Mesenchymal stem cell (in vitro differentiated cells and primary cell): ENCODE measurements around the gene GPR152.

Experiments
- DNase-seq: peaks from one replicate; pipeline ENCODE4 v3.0.0-alpha.2; 2013
- H2AFZ ChIP-seq: one replicate; pipeline ENCODE4 v1.6.1; 2013; ENCODE audit warnings: low read depth, mild to moderate bottlenecking, control low read depth, inconsistent platforms, low read length, moderate library complexity
- H2AK5ac ChIP-seq: 2 replicates; pipeline ENCODE4 v1.6.1; 2013; ENCODE audit warnings: low read length, moderate library complexity, mild to moderate bottlenecking, inconsistent platforms; ENCODE audit not compliant: severe bottlenecking
- H2BK120ac ChIP-seq: one replicate; pipeline ENCODE4 v1.6.1; 2013; ENCODE audit warnings: low read depth, mild to moderate bottlenecking, inconsistent platforms, low read length, moderate library complexity
- H2BK12ac ChIP-seq, 2 experiments: one replicate each; pipeline ENCODE4 v1.6.1; 2013; ENCODE audit warnings: inconsistent platforms in 2 of 2, low read length in 2 of 2, mild to moderate bottlenecking in 2 of 2, moderate library complexity in 2 of 2, control low read depth in 1 of 2
- H2BK15ac ChIP-seq: one replicate; pipeline ENCODE4 v1.6.1; 2013; ENCODE audit warnings: mild to moderate bottlenecking, low read depth, inconsistent platforms; ENCODE audit not compliant: poor library complexity, severe bottlenecking
- H2BK5ac ChIP-seq: 2 replicates; pipeline ENCODE4 v1.6.1; 2013; ENCODE audit warnings: low read depth, mild to moderate bottlenecking, low read length, control low read depth, inconsistent platforms; ENCODE audit not compliant: poor library complexity, severe bottlenecking
- H3K14ac ChIP-seq, 2 experiments: one replicate each; pipeline ENCODE4 v1.6.1; 2013; ENCODE audit warnings: inconsistent platforms in 2 of 2, low read length in 2 of 2, control low read depth in 1 of 2, mild to moderate bottlenecking in 1 of 2, moderate library complexity in 1 of 2
- H3K18ac ChIP-seq, 2 experiments: one replicate each; pipeline ENCODE4 v1.6.1; 2013; ENCODE audit warnings: inconsistent platforms in 2 of 2, low read length in 2 of 2, control low read depth in 1 of 2, low read depth in 1 of 2, mild to moderate bottlenecking in 1 of 2
- H3K23ac ChIP-seq, 2 experiments: one replicate each; pipeline ENCODE4 v1.6.1; 2013; ENCODE audit warnings: inconsistent platforms in 2 of 2, low read length in 2 of 2, mild to moderate bottlenecking in 2 of 2, moderate library complexity in 2 of 2, control low read depth in 1 of 2
- H3K27ac ChIP-seq: 2 replicates; pipeline ENCODE4 v1.5.1; 2013; ENCODE audit warnings: mild to moderate bottlenecking, moderate library complexity, low read length, control low read depth, inconsistent platforms; ENCODE audit not compliant: poor library complexity, severe bottlenecking
- H3K27me3 ChIP-seq, 2 experiments: 2 replicates each; pipeline versions ENCODE4 v1.6.1 to v1.7.0; 2013; ENCODE audit warnings: low read length in 2 of 2, mild to moderate bottlenecking in 2 of 2, moderate library complexity in 2 of 2, control low read depth in 1 of 2, inconsistent platforms in 1 of 2; ENCODE audit not compliant: control insufficient read depth in 1 of 2, insufficient read depth in 1 of 2
- H3K36me3 ChIP-seq, 2 experiments: 2 replicates each; pipeline versions ENCODE4 v1.6.1 to v1.7.0; 2013; ENCODE audit warnings: low read length in 2 of 2, control low read depth in 1 of 2, inconsistent platforms in 1 of 2, low read depth in 1 of 2, mild to moderate bottlenecking in 1 of 2; ENCODE audit not compliant: insufficient read depth in 2 of 2, control insufficient read depth in 1 of 2
- H3K4ac ChIP-seq, 2 experiments: one replicate each; pipeline ENCODE4 v1.6.1; 2013; ENCODE audit warnings: inconsistent platforms in 2 of 2, low read length in 2 of 2, mild to moderate bottlenecking in 2 of 2, moderate library complexity in 2 of 2, control low read depth in 1 of 2, low read depth in 1 of 2
- H3K4me1 ChIP-seq: 2 replicates; pipeline ENCODE4 v1.6.1; 2013; ENCODE audit warnings: low read depth, low read length, control low read depth; ENCODE audit not compliant: control insufficient read depth, insufficient read depth
- H3K4me2 ChIP-seq: 2 replicates; pipeline ENCODE4 v1.6.1; 2013; ENCODE audit warnings: low read length, mild to moderate bottlenecking, inconsistent platforms; ENCODE audit not compliant: poor library complexity, severe bottlenecking
- H3K4me3 ChIP-seq, 2 experiments: 2 replicates each; pipeline versions ENCODE4 v1.5.1 to v1.7.0; 2013; ENCODE audit warnings: low read length in 2 of 2, mild to moderate bottlenecking in 2 of 2, control low read depth in 1 of 2, low read depth in 1 of 2; ENCODE audit not compliant: insufficient read depth in 1 of 2
- H3K79me1 ChIP-seq: replicated peaks from 2 replicates; pipeline ENCODE4 v1.6.1; 2013; ENCODE audit warnings: mild to moderate bottlenecking, control low read depth, low read length, inconsistent platforms; ENCODE audit not compliant: poor library complexity, severe bottlenecking
- H3K9ac ChIP-seq: 2 replicates; pipeline ENCODE4 v1.7.0; 2013; ENCODE audit warnings: mild to moderate bottlenecking, low read length, moderate library complexity
- H3K9me3 ChIP-seq: 2 replicates; pipeline ENCODE4 v1.7.0; 2013; ENCODE audit warnings: mild to moderate bottlenecking, low read length; ENCODE audit not compliant: control insufficient read depth
- H4K8ac ChIP-seq: one replicate; pipeline ENCODE4 v1.6.1; 2013; ENCODE audit warnings: inconsistent platforms, mild to moderate bottlenecking, low read length, moderate library complexity
- H4K91ac ChIP-seq: one replicate; pipeline ENCODE4 v1.6.1; 2013; ENCODE audit warnings: mild to moderate bottlenecking, low read length, inconsistent platforms
- WGBS: methylation state at CpG from one replicate; pipeline ENCODE4 v1.1.7; 2013; ENCODE audit warnings: mixed read lengths; 5-methylcytosine and 5-hydroxymethylcytosine counted together

GPR152 gene

GRCh38 chr11:67412495-67413179, 39.9 kb downstream of the GPR152 start:
- Histone ChIP-seq H3K36me3 (no peaks in the 10 kb centered on the region), H2BK5ac (no peak overlapping the region), H3K27ac (no peak overlapping the region), H3K79me1 (no peaks in the 10 kb centered on the region), H3K4me3 (no peak overlapping the region), H3K18ac (no peak overlapping the region), H2BK120ac (no peak overlapping the region), H4K91ac (no peak overlapping the region), H3K23ac (no peak overlapping the region), H3K9me3 (no peaks in the 10 kb centered on the region), H3K4me1 (peaks cover 21% of the 10 kb centered on the region), H2AFZ (no peak overlapping the region), H2AK5ac (no peak overlapping the region), H2BK15ac (no peak overlapping the region), H4K8ac (peak overlapping the region; percentile 12), H3K14ac (no peak overlapping the region), H3K4me2 (no peak overlapping the region), H3K9ac (no peak overlapping the region), H3K4ac (no peak overlapping the region), H2BK12ac (no peak overlapping the region), H3K27me3 (peaks cover 43 to 81% of the 10 kb centered on the region in 2 experiments)
- DNase-seq: no peak
- WGBS: 79% methylated on average over 9 of the region's 9 CpGs

GRCh38 chr11:67411785-67412152, 40.8 kb downstream of the GPR152 start:
- Histone ChIP-seq H3K23ac (no peak overlapping the region), H2BK15ac (no peak overlapping the region), H4K8ac (no peak overlapping the region), H2BK120ac (no peak overlapping the region), H3K4me2 (no peak overlapping the region), H3K18ac (no peak overlapping the region), H3K4me3 (no peak overlapping the region), H3K79me1 (no peaks in the 10 kb centered on the region), H4K91ac (no peak overlapping the region), H2BK5ac (no peak overlapping the region), H2AK5ac (no peak overlapping the region), H3K36me3 (no peaks in the 10 kb centered on the region), H2BK12ac (no peak overlapping the region), H3K4me1 (peaks cover 23% of the 10 kb centered on the region), H2AFZ (no peak overlapping the region), H3K27me3 (peaks cover 43 to 88% of the 10 kb centered on the region in 2 experiments), H3K9me3 (no peaks in the 10 kb centered on the region), H3K14ac (no peak overlapping the region), H3K9ac (no peak overlapping the region), H3K4ac (no peak overlapping the region), H3K27ac (no peak overlapping the region)
- 89% methylated on average over 7 of the region's 7 CpGs for WGBS
- no peak for DNase-seq

GRCh38 chr11:67410984-67411784, 41.3 kb downstream of the GPR152 start:
- H3K79me1 ChIP-seq: no peaks in the 10 kb centered on the region
- no peak overlapping the region for H4K91ac ChIP-seq
- H3K23ac ChIP-seq: no peak overlapping the region
- no peak overlapping the region for H2BK5ac ChIP-seq
- 82% methylated on average over 17 of the region's 17 CpGs for WGBS
- H3K18ac ChIP-seq: no peak overlapping the region
- H3K14ac ChIP-seq: no peak overlapping the region
- H3K4me1 ChIP-seq: peaks cover 22% of the 10 kb centered on the region
- no peak overlapping the region for H3K4me2 ChIP-seq
- H2BK120ac ChIP-seq: no peak overlapping the region
- no peaks in the 10 kb centered on the region for H3K36me3 ChIP-seq
- DNase-seq: no peak
- H3K27me3 ChIP-seq: peaks cover 43 to 86% of the 10 kb centered on the region in 2 experiments
- H2AFZ ChIP-seq: no peak overlapping the region
- H2BK15ac ChIP-seq: no peak overlapping the region
- no peak overlapping the region for H4K8ac ChIP-seq
- H3K4ac ChIP-seq: no peak overlapping the region
- no peak overlapping the region for H3K27ac ChIP-seq
- no peak overlapping the region for H3K9ac ChIP-seq
- no peak overlapping the region for H2AK5ac ChIP-seq
- H3K4me3 ChIP-seq: no peak overlapping the region
- H2BK12ac ChIP-seq: no peak overlapping the region
- no peaks in the 10 kb centered on the region for H3K9me3 ChIP-seq

DNA sequence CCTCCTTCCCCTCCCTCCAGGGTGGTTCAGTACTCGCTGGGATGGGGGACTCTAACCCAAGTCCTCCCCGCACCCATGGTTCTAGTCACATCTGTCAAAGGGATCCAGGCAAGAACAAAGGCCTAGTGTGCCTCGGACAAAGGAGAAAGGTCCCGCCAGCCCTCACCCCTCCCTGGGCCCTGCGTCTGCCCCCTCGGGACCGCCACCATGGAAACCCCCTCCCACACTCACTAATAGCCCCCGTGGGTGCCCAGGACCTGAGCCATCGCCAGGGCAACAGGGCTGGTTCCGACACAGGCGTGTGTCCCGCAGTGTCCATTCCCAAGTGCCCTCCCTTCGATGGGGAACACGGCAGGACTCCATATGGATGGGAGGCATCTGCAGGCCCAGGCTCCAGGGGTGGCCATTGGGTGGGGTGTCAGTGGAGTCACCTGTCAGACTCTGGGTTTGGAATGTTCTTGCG, 42.1 kb downstream of the GPR152 start:
- H2AK5ac ChIP-seq: no peak overlapping the region
- H3K18ac ChIP-seq: no peak overlapping the region
- H3K9ac ChIP-seq: no peak overlapping the region
- peaks cover 43 to 87% of the 10 kb centered on the region in 2 experiments for H3K27me3 ChIP-seq
- no peak overlapping the region for H4K91ac ChIP-seq
- H2BK15ac ChIP-seq: no peak overlapping the region
- no peak overlapping the region for H3K4me2 ChIP-seq
- H3K14ac ChIP-seq: no peak overlapping the region
- no peaks in the 10 kb centered on the region for H3K79me1 ChIP-seq
- H3K4ac ChIP-seq: no peak overlapping the region
- DNase-seq: no peak
- no peaks in the 10 kb centered on the region for H3K9me3 ChIP-seq
- no peak overlapping the region for H3K4me3 ChIP-seq
- no peak overlapping the region for H3K27ac ChIP-seq
- H2BK5ac ChIP-seq: no peak overlapping the region
- no peak overlapping the region for H2BK12ac ChIP-seq
- no peaks in the 10 kb centered on the region for H3K36me3 ChIP-seq
- H2AFZ ChIP-seq: no peak overlapping the region
- H3K23ac ChIP-seq: no peak overlapping the region
- peaks cover 15% of the 10 kb centered on the region for H3K4me1 ChIP-seq
- no peak overlapping the region for H2BK120ac ChIP-seq
- WGBS: 82% methylated on average over 14 of the region's 15 CpGs
- H4K8ac ChIP-seq: no peak overlapping the region
